Stimulated activated naive CD8-positive, alpha-beta T cell treated with anti-CD3 and anti-CD28 coated beads, Interleukin-15, Interleukin-2, amounts not matched to agents 100 U/mL and 50 U/mL, for 24 hours (primary cell): ENCODE data around the gene MOB3A.
A peak's percentile ranks its signal among the peaks of the same experiment; 100 is the strongest.
"Not testable (repeated sequence)": the region's sequence is repeated elsewhere in the genome, so short reads cannot be mapped to it uniquely, and the experiment has no call there.

Experiments used
- ATAC-seq: fragments of 150-1000 bp; cut with Tn5 transposase; one replicate; pipeline ENCODE4 v1.10.0; 2021
- DNase-seq: peaks from one replicate; pipeline ENCODE4 v3.0.0; 2021

The MOB3A gene

GRCh38 chr19:2108251-2109016 lies 12.3 kb upstream of the MOB3A start:
- ATAC-seq = no peak
- no peak for DNase-seq

GRCh38 chr19:2103045-2103707 lies 7.0 kb upstream of the MOB3A start:
- ATAC-seq = no peak

GRCh38 chr19:2101417-2102335 lies 5.5 kb upstream of the MOB3A start:
- DNase-seq (no peak), ATAC-seq (no peak)

More at GRCh38 chr19:2103045-2103707, 7.0 kb upstream of the MOB3A start:
- no peak for DNase-seq

GRCh38 chr19:2100719-2101061 lies 4.6 kb upstream of the MOB3A start:
- DNase-seq (no peak), ATAC-seq (no peak)

- ATAC-seq (no peak), DNase-seq (no peak)
Observed at GRCh38 chr19:2099937-2100718, 4.0 kb upstream of the MOB3A start.

GRCh38 chr19:2099054-2099501 lies 3.0 kb upstream of the MOB3A start:
- DNase-seq = no peak
- no peak for ATAC-seq

GRCh38 chr19:2097886-2098327 lies 1.8 kb upstream of the MOB3A start:
- DNase-seq (no peak), ATAC-seq (no peak)

GRCh38 chr19:2097203-2097885 lies 1.2 kb upstream of the MOB3A start:
- DNase-seq (peak; percentile 79), ATAC-seq (peak; percentile 5)

- DNase-seq (peak; percentile 100), ATAC-seq (peak; percentile 85)
Observed at GRCh38 chr19:2096480-2097202, 515 bp upstream of the MOB3A start, which contains the start of gene IZUMO4. IZUMO4 (plus strand) TSS chr19:2096915; CDS start chr19:2096946, 31 bp downstream.

GRCh38 chr19:2091926-2092525 lies 4.1 kb downstream of the MOB3A start:
- DNase-seq, ATAC-seq: not testable (repeated sequence)

- ATAC-seq (no peak), DNase-seq (no peak)
Observed at GRCh38 chr19:2089727-2090053, 6.4 kb downstream of the MOB3A start.

GRCh38 chr19:2089001-2089711 lies 7.0 kb downstream of the MOB3A start:
- DNase-seq (peak; percentile 69), ATAC-seq (no peak)

- DNase-seq (peak; percentile 61), ATAC-seq (no peak)
Observed at GRCh38 chr19:2087621-2088100, 8.5 kb downstream of the MOB3A start.

GRCh38 chr19:2086695-2087620 lies 9.2 kb downstream of the MOB3A start:
- ATAC-seq (peak; percentile 10), DNase-seq (peak; percentile 73)

GRCh38 chr19:2084993-2085720 lies 11.0 kb downstream of the MOB3A start:
- ATAC-seq = peak; percentile 62
- peak; percentile 94 for DNase-seq

GRCh38 chr19:2083174-2083854 lies 12.8 kb downstream of the MOB3A start:
- peak; percentile 71 for DNase-seq
- ATAC-seq = peak; percentile 26
